ENCODE data around the gene FAM151B.

GRCh38 chr5:80568251-80568650 is 80.4 kb downstream of the FAM151B start:
- no peak for TF ChIP-seq BACH2 (CRISPR knock-in tag; IDR thresholded peaks at IDR 0.05; ENCODE audit: borderline replicate concordance)
- no peak for TF ChIP-seq PATZ1 (CRISPR knock-in tag; IDR thresholded peaks at IDR 0.05; ENCODE audit: borderline replicate concordance)
- TF ChIP-seq OSR1 (CRISPR knock-in tag; IDR thresholded peaks at IDR 0.05) = no peak
- TF ChIP-seq ZNF70 (CRISPR knock-in tag; IDR thresholded peaks at IDR 0.05) = no peak

All from SK-N-SH treated with all-trans-retinoic acid at 6 μM for 48 hours (cell line).